Duodenal mucosa (tissue), 2 donors: ENCODE data around the gene MRO.
"Not testable (repeated sequence)": the region's sequence is repeated elsewhere in the genome, so short reads cannot be mapped to it uniquely, and the experiment has no call there.

Source experiments
- H3K27ac ChIP-seq: one replicate; pipeline ENCODE4 v1.7.0; 2013; ENCODE audit warnings: low read depth, low read length
- H3K27me3 ChIP-seq, 2 donors: one replicate each; pipeline ENCODE4 v1.7.0; 2013; ENCODE audit warnings: low read length in 2 of 2, control low read depth in 1 of 2; ENCODE audit not compliant: insufficient read depth in 2 of 2, control insufficient read depth in 1 of 2
- H3K36me3 ChIP-seq, 2 donors: one replicate each; pipeline ENCODE4 v1.7.0; 2013; ENCODE audit warnings: low read length in 2 of 2, control low read depth in 1 of 2; ENCODE audit not compliant: insufficient read depth in 2 of 2, control insufficient read depth in 1 of 2
- H3K4me1 ChIP-seq, 2 donors: one replicate each; pipeline ENCODE4 v1.7.0; 2013; ENCODE audit warnings: low read length in 2 of 2, control low read depth in 1 of 2; ENCODE audit not compliant: insufficient read depth in 2 of 2, control insufficient read depth in 1 of 2
- H3K4me3 ChIP-seq, 2 donors: one replicate each; pipeline ENCODE4 v1.7.0; 2013; ENCODE audit warnings: low read length in 2 of 2, low read depth in 1 of 2
- H3K9ac ChIP-seq, 2 donors: one replicate each; pipeline ENCODE4 v1.7.0; 2013; ENCODE audit warnings: low read length in 2 of 2, low read depth in 1 of 2
- H3K9me3 ChIP-seq, 2 donors: one replicate each; pipeline ENCODE4 v1.7.0; 2013; ENCODE audit warnings: low read length in 2 of 2, control low read depth in 1 of 2; ENCODE audit not compliant: control insufficient read depth in 1 of 2

Gene MRO

GRCh38 chr18:50819728-50820378 lies at the start of gene MRO:
TSS of gene MRO (minus strand) at chr18:50820016. CDS start at chr18:50809400, 10,616 bp downstream.
- Histone ChIP-seq H3K9me3 (no peaks in the 10 kb centered on the region), H3K27me3 (no peaks in the 10 kb centered on the region), H3K9ac (peak within 1 kb of the TSS; percentile 31 to 61), H3K27ac (no peak within 1 kb of the TSS), H3K4me1 (peaks cover 26 to 29% of the 10 kb centered on the region in 2 donors), H3K36me3 (no peaks in the 10 kb centered on the region), H3K4me3 (peak within 1 kb of the TSS; percentile 68 to 69)

- Histone ChIP-seq H3K27me3 (no peaks in the 10 kb centered on the region), H3K27ac (no peak overlapping the region), H3K4me1 (peaks cover 0 to 12% of the 10 kb centered on the region in 2 donors), H3K4me3 (no peak overlapping the region), H3K9ac (no peak overlapping the region), H3K9me3 (no peaks in the 10 kb centered on the region), H3K36me3 (no peaks in the 10 kb centered on the region)
Observed at GRCh38 chr18:50869150-50869549, 49.3 kb upstream of the MRO start.

- Histone ChIP-seq H3K27ac (no peak overlapping the region), H3K4me3 (no peak overlapping the region), H3K9me3 (no peaks in the 10 kb centered on the region), H3K4me1 (peaks cover 8 to 18% of the 10 kb centered on the region in 2 donors), H3K9ac (no peak overlapping the region), H3K36me3 (no peaks in the 10 kb centered on the region), H3K27me3 (no peaks in the 10 kb centered on the region)
Observed at GRCh38 chr18:50866765-50867164, 46.9 kb upstream of the MRO start.

GRCh38 chr18:50863840-50864375 lies 44.1 kb upstream of the MRO start:
- Histone ChIP-seq H3K27ac (no peak overlapping the region), H3K27me3 (no peaks in the 10 kb centered on the region), H3K9ac (no peak overlapping the region), H3K4me3 (no peak overlapping the region), H3K36me3 (no peaks in the 10 kb centered on the region), H3K4me1 (peaks cover 8 to 18% of the 10 kb centered on the region in 2 donors), H3K9me3 (no peaks in the 10 kb centered on the region)

GRCh38 chr18:50862401-50862800 lies 42.6 kb upstream of the MRO start:
- no peak overlapping the region for H3K4me3 ChIP-seq
- H3K27ac ChIP-seq = no peak overlapping the region
- H3K27me3 ChIP-seq = no peaks in the 10 kb centered on the region
- no peak overlapping the region for H3K9ac ChIP-seq
- no peaks in the 10 kb centered on the region for H3K36me3 ChIP-seq
- H3K4me1 ChIP-seq = peaks cover 8 to 15% of the 10 kb centered on the region in 2 donors
- no peaks in the 10 kb centered on the region for H3K9me3 ChIP-seq

GRCh38 chr18:50861617-50862016 lies 41.8 kb upstream of the MRO start:
- H3K36me3 ChIP-seq = no peaks in the 10 kb centered on the region
- peaks cover 8 to 9% of the 10 kb centered on the region in 2 donors for H3K4me1 ChIP-seq
- no peak overlapping the region for H3K9ac ChIP-seq
- H3K4me3 ChIP-seq = no peak overlapping the region
- H3K9me3 ChIP-seq = no peaks in the 10 kb centered on the region
- H3K27me3 ChIP-seq = no peaks in the 10 kb centered on the region
- H3K27ac ChIP-seq = no peak overlapping the region

GRCh38 chr18:50859793-50860555 lies 40.2 kb upstream of the MRO start:
- Histone ChIP-seq H3K27ac (no peak overlapping the region), H3K9me3 (no peaks in the 10 kb centered on the region), H3K36me3 (no peaks in the 10 kb centered on the region), H3K27me3 (no peaks in the 10 kb centered on the region), H3K9ac (no peak overlapping the region), H3K4me3 (no peak overlapping the region), H3K4me1 (peaks cover 8% of the 10 kb centered on the region in 2 donors)

GRCh38 chr18:50857694-50858093 lies 37.9 kb upstream of the MRO start:
- H3K9ac ChIP-seq = no peak overlapping the region
- no peaks in the 10 kb centered on the region for H3K36me3 ChIP-seq

GRCh38 chr18:50857166-50857565 lies 37.4 kb upstream of the MRO start:
- not testable (repeated sequence) for H3K36me3 ChIP-seq, H3K27ac ChIP-seq

More at GRCh38 chr18:50857694-50858093, 37.9 kb upstream of the MRO start:
- Histone ChIP-seq H3K4me3 (no peak overlapping the region), H3K27me3 (no peaks in the 10 kb centered on the region), H3K9me3 (no peaks in the 10 kb centered on the region), H3K27ac (no peak overlapping the region), H3K4me1 (peaks cover 16% of the 10 kb centered on the region in 2 donors)

More at GRCh38 chr18:50857166-50857565, 37.4 kb upstream of the MRO start:
- not testable (repeated sequence) for H3K4me3 ChIP-seq, H3K27me3 ChIP-seq, H3K9me3 ChIP-seq, H3K9ac ChIP-seq
- H3K4me1 ChIP-seq = peaks cover 14 to 18% of the 10 kb centered on the region in 2 donors
